ENCODE results near the gene IQCE.
"Not testable (repeated sequence)": the region's sequence is repeated elsewhere in the genome, so short reads cannot be mapped to it uniquely, and the experiment has no call there.

The IQCE gene

DNA sequence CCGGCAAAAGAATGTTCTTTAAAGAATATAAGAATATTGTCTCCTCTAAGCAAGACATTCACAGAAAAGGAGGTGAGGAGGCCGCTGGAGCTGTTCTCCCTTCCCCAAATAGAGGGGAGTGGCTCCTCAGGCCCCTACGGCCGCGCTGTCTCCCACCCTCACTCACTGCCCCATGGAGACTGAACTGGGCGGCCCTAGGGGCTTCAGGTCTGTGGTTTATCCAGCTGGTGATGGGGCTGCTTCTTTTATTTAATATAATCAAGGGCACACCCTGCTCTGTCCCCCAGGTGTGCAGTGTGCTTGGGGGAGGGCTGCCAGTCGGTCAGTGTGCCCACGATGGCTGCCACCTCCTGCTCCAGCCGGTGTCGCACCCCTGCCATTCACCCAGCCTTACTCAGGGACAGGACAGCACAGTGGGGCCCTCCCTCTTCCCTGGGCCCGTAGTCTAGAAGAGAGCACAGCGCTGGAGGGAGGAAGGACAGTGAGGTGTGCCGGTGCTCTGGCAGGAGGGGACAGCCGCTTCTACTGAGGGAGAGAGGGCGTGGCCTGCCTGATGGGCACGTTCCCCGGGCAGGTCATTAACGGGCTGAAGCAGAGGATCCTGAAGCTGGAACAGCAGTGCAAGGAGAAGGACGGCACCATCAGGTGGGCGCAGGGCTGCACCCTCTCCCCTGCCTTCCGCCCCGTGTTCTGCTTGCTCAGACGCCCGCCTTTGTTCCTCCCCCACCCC is 23.4 kb downstream of the IQCE start:
- DNase-seq = no peak

DNA sequence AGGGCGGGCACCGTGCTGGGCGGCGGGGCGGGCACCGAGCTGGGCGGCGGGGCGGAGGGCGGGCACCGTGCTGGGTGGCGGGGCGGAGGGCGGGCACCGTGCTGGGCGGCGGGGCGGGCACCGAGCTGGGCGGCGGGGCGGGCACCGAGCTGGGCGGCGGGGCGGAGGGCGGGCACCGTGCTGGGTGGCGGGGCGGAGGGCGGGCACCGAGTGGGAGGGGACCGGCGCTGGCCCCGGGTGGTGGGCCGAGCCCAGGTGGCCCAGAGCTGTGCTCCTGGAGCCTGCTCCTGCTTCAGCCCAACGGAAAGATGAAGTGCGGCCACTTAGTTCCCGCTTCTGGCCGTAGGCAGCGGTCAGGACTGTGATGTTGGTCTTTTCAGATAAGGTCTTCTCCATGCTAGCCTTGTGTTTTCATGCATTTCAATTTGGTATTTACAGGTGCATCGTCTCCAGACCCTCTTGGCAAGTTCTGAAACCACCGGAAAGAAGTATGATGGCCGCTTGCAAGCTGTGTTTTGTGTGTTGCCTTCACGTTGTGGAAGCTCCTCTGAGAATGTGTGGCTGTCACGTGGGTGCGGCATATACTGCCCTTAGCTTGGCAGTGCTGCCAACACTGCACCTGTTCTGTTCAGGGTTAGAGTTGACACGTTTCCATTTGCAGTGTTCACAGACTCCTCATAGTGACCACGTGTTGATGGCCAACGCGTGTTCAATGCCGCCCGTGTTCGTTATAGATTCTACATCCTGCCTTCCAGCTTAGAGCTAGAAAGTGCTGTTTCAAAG is 25.2 kb downstream of the IQCE start:
- no peak for DNase-seq

DNA sequence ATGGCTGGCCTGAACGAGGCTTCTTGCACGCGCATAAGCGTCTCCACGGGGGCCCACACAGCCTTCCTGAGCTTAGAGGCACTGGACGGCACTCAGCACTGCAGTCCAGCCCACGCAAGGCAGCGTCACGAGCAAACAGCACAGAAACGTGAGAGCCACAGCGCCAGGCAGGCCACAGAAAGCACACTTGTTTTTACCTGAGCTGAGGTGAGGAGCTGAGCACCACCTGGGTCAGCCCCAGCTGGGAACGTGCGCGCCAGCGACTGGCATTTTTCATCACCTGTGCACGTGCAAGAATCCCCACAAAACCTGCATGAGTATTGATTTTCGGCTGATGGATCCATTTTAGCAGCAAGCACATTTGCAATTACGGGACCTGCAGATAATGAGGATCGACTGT is 26.7 kb downstream of the IQCE start:
- DNase-seq = no peak

DNA sequence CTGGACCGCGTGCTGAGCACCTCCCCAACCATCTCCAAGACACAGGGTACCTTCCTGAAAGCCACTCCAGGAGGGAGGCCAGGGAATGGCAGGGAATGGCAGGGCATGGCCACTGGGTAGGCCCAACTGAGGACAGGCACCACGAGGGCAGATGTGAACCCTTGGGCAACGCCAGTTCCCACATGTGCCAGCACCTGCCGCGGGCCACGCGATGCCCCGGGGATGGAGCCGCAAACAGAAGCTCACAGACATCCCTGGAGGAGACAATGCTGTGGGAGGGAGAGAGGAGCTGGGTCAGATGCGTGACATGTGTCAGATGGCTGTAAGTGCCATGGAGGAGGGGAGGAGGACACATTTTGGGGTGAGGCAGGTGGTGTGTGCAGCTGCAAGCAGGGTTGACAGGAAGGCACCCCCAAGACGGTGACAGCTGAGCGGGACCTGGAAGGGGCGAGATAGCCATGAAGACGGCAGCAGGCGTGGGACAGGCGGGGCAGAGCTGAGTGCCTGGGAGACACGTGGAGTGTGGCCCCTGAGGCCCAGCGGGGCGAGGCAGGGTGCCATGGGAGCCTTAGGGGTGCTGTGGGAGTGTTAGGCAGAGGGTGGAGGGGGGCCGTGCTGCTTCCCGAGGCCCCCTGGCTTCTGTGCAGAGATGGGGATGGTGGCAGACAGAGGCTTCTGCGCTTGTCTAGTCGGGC is 27.7 kb downstream of the IQCE start:
- DNase-seq = no peak

DNA sequence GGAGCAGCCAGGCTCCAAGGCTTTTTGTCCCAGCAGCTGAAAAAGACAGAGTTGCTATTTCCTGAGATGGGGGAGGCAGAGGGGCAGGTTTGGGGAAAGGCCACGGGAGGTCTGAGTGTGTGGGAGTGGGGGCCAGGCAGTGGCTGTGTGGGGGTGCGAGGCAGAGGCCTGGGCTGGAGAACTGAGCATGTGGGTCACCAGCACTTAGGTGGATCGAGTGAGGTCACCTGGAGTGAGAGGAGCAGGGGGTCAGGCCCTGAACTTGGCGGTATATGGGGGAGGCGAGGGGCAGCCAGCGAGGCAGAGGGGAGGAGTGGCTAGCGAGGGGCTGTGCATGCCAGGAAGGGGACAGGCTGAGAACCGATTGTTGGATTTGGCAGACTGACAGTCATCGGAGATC is 28.4 kb downstream of the IQCE start:
- no peak for DNase-seq

DNA sequence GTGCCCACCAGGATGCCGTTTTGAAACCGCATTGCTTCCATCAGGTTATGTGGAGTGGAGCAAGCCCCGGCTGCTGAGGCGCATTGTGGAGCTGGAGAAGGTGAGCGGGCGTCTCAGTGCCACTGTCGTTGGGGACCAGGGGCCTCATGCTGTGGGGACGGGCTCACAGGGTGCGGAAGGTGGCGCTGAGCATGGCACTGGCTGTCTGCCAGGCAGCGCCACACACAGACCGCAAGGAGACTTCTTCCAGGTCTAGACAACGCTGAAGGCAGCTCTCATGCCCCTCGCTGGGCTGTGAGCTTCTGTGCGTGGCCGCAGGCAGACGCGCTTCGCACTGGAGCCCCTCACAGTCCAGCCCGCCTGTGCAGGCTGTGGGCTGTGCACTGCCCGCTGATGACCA is 29.0 kb downstream of the IQCE start:
- DNase-seq = no peak

DNA sequence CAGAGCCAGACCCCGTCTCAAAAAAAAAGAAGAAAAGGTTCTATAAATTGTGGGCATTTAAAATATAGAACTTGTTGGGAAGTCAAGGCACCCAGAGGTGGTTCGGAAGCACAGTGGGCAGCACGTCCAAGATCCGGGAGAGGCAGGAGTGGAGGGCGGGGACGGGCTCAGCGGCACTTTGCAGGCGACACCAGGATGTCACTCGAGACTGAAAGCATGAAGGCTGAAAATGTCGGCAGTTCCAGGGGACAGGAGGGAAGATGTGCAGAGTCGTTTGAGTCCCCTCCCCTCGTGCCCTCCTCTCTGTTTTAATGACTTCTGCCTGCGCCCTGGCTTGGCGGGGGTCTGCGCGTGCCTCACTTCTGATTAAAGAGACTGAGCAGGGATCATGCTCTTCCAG is 30.6 kb downstream of the IQCE start:
- no peak for DNase-seq

DNA sequence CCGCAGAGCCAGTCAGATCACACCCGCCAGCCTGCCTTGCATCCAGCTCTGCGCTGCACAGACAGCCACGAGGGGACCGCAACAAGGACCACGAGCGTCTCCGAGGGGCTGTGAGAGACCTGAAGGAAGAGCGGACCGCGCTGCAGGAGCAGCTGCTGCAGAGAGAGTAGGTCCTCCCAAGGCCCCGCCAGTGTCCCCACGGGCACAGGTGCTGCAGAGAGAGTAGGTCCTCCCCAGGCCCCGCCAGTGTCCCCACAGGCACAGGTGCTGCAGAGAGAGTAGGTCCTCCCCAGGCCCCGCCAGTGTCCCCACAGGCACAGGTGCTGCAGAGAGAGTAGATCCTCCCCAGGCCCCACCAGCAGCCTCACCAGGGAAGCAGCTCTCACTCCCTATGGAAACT is 31.2 kb downstream of the IQCE start:
- not testable (repeated sequence) for DNase-seq

DNA sequence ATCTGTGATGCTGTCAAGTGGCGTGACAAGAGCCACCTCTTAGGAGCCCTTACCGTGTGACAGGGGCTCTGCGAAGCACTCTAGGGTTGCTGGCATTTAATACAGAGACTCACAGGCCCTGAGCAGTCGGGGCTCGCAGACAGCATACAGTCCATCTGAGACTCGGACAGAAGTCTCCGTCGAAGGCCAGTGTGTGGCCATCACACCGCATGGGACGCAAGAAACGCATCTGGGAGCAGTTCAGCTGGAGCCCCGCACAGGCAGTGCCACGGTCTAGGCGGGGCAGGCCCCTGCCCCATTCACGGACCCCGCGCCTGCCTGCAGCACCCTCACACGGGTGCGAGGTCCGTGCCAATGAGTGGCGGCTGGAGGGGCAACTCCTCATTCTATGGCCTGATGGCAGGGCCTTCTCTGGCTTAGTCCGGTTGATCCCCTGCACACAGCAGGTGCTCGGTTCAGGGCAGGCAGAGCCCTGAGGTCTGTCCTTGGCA is 33.6 kb downstream of the IQCE start:
- no peak for DNase-seq

DNA sequence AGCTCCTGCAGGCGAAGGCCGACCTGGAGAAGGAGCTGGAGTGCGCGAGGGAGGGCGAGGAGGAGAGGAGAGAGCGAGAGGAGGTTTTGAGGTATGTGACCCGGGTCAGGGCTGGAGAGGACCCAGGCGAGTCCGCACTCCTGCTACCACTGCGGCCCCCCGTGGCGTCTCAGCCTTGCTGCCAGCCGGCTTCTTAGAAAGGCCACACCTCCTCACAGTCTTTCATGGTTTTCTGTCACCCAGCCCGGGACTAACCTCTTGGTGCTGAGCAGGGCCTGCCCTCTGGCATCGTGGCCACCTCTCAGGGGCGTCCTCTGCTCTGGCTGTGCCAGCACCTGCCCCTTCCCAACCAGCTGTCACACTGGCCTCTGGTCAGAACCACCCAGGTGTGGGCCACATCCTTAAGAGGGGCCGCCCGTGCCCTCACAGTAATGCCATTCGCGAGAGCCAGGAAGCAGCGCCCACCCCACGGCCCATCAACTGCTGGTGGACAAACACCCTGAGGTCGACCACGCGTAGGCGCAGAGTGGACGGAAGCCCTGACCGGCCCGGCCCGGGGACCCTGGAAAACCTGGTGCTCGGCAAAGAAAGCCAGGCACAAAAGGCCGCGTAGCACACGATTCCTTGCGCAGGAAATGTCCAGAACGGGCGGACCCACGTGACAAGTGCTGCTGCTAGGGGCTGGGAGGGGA is 34.4 kb downstream of the IQCE start:
- no peak for DNase-seq

DNA sequence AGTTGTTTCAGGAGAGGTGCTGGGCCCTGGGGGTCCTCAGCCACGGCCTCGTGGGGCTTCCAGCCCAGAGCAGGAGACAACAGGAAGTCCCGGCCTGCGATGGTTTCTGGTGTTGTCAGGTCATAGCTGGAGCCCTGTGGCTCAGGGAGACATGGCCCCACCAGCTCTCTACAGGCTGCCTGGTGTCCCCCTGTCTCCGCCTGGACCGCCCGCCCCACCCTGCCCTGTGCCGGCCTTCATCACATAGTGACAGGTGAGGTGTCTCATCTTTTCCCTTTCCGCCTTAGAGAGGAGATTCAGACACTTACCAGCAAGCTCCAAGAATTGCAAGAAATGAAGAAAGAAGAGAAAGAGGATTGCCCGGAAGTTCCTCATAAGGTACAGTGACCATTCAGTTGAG is 35.8 kb downstream of the IQCE start:
- no peak for DNase-seq

DNA sequence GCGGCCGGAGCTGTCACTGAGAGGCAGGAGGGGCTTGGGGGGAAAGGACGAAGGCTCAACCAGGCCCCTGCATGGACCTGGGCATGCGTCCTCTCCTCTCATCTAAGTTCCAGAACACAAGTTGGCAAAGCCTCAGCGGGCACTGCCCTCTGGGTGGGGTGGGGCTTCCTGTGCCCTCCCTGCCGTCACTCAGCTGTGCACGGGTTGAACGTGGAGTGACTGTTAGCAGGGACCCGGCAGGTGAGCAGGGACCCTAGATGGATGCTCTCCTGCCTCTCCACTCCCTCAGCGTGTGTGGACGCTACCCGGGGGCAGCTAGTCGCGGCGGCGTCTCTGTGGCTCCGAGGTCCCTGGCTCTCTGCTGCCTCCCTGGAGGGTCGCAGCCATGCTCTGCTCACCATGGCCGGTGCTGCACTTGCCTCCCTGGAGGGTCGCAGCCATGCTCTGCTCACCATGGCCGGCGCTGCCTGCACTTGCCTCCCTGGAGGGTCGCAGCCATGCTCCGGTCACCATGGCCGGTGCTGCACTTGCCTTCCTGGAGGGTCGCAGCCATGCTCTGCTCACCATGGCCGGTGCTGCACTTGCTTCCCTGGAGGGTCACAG is 36.6 kb downstream of the IQCE start:
- no peak for DNase-seq

DNA sequence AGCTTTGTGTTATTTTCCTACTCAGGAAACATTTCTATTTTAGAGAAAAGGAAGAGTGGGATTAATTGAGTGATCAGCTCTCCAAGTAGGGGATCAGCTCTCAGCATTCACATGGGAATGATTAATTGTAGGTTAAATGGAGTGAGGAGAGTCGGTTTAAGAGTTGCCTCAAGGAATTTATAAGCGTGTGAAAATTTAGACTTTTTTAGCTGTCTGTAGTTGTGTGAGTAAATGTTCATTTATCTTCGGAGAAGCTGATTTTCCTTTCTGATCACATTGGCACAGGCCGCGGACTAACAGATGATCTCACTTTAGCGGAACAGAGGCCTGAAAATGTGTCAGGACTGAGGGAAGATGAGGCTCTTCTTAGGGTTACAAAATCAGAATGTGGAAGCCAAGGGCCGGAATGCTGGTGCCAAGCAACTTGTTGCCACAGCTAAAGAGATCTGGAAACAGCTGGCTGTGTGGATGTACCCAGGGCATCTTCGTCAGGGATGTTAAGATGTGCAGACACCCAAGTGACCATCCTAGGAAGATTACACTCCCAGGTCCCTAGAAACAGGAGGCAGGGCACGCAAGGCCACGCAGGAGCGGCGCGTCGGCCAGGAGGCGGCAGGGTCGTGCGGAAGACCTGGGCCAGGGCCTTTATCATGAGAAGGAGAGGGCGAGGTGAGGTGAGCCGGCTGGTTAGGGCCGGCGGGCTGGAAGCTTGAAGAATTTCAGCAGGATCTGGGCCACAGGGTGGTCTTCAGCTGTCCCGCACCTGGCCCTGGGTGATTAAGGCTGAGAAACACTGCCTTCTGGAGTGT is 37.9 kb downstream of the IQCE start:
- no peak for DNase-seq

DNA sequence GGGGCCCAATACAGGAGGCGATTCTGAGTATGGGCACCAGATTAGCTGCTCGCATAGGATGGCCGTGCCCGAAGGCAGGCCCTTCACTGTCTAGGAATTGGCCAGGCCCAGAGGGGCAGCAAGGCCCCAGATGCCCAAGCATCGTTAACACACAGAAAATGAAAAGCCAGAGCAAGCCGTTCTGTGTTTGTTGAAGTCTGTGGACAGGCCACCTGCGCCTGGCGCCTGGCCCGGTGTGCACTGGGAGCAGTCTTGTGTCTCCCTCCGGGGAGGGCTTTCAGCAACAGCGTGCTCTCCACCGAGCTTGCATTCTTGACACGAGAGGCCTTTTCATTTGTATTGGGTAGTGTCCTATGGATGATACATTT is 38.5 kb downstream of the IQCE start:
- no peak for DNase-seq

DNA sequence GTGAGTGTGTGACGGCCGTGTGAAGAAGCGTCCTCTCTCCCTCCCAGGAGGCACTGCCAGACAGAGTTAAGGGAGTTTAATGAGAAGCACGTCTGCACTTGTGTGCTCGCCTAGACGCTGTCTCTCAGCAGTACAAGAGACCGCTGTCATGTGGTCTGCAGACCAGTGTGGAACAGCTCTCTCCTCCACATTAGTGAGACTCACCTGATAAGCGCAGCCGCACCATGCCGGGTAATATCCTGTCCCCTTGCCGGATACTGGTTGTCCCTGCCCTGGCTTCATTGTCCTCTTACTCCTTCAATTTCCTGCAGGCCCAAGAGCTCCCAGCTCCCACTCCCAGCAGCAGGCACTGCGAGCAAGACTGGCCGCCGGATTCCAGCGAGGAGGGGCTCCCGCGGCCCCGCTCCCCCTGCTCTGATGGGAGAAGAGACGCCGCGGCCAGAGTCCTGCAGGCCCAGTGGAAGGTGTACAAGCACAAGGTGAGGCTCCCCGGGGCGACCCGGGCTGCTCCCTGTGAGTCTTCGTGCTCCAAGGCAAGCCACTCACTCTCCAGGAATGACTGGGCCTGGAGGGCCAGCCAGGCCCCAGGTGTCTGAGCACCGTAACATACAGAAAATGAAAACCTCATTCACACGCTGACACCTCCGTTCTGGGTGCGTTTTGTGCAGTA is 39.5 kb downstream of the IQCE start:
- no peak for DNase-seq

DNA sequence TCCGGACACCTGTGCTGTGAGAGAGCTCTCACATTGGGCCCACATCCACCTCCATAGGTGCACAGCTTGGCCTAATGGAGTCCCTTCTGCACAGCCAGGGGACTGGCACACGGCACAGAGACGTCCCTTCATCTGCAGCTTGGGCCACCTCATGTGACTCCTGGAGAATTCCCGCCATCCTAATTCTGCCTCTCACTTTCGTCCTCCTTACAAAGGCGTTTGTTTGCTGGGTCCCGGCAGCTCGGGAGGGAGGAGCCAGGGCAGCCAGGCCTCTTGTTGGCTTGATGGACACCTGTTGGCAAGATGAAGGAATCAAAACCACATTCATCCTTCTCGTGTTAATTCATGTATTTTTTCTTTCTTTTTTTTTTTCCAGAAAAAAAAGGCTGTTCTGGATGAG is 42.3 kb downstream of the IQCE start:
- DNase-seq = no peak

DNA sequence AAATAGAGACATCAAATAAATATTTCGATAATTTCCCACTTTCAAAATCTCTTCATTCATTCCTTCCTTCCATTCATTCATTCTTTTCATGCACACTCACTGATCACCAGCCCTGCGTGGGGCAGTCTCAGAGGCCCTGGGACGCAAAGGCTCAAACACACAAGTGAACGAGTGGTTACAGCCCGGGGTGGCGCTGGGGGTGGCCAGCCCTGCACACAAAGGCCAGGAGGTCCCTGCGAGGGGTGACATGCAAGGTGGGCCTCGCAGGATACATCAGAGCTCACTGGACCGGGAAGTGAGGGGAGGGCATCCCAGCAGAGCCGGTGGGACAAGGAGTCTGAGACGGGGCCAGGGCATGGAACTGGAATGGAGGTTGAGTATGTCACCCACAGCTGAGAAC is 43.1 kb downstream of the IQCE start:
- no peak for DNase-seq

DNA sequence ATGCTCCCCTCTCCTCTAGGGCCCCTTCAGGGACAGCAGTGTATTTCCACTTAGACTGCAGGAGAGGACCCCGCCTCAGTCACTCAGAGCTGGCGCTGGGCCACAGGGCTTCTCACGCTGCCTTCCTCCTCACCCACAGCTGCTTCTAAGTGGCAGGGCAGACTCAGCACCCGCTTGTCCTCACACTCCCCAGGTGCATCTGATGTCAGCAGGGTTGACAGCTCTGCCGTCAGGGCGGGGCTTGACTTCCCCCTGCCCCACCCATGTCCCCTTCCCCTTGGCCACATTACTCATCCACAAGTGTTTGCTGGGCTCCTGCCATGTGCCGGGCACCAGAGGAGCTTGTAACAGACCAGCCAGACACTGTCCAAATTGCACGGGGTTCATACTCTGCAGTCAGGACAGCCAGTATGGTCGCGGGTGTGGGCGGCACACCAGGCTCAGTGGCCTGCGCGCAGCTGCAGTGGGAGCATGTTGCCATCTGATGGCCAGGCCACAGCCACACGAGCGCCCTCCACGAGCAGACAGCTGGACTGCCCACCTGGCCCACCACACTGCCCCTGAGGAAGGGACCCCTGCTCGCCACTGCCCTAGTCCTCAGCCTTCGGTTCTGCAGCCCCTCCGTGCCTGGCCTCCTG is 43.7 kb downstream of the IQCE start:
- no peak for DNase-seq

DNA sequence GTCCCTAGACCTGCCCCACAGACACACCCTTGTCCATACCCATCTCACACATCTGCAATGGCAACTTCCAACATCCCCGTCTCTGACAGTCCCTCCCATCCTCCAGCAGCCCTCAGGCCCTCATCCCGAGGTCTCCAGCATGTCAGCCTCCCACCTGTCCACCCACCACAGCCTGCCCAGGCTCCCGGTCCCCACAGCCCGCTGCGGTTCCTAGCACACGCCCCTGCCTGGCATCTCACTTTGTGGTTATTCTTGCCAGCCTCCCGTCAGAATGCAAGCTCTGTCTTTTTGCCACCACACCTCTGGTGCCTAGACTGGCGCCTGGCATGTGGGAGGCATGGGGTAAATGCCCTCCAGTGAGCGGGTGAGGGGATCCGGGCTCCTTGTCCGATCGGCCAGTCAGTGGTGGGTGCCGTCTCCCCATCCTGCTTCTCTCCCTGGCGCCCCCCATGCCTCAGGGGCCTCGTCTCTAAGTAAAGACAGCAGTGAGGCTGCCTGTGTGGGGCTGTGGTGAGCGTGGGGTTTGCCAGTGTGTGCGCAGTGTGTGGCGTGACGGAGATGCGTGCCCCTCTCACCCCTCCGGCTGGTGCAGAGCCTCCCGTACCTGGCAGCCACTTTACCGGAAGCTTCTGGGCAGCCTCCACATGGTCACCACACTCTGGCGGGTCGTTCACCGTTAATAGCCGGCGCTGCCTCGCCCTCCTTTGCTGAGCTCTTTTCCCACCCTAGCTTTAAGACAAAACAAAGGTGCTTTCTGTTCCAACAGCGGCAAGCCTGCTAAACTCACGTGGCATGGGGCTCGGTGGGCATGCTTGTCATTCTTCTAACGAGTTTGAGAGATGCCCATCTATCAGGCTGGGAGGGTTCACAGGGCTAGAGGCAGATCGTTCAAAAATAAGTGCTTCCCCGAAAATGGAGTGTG is 44.5 kb downstream of the IQCE start:
- DNase-seq = no peak
